Epithelial cell of proximal tubule (primary cell): ENCODE measurements around the gene DBR1. TPM values are rescaled to one million over a fixed set of nuclear protein-coding genes. Genes with fewer than 3 reads are reported as not detected.

Experiments
- DNase-seq: peaks from one replicate; pipeline ENCODE4 v3.0.0-alpha.2; 2011; ENCODE audit warnings: low read depth
- H3K4me3 ChIP-seq: 2 replicates; pipeline ENCODE4 v1.5.1; 2011; ENCODE audit warnings: low read depth, mild to moderate bottlenecking, low read length
- CTCF ChIP-seq: conservative IDR thresholded peaks from 2 replicates; pipeline ENCODE4 v1.5.1; 2012; ENCODE audit warnings: low read depth, mild to moderate bottlenecking, low read length
- total RNA-seq: library from RNA; depleted of rRNA; stranded (reverse); fragments of >200 nt; gene quantifications from 2 replicates; pipeline ENCODE4 v1.2.3, GENCODE V29; 2015

Gene DBR1
- total RNA-seq, 1 donor from 2014 or later: 11.8 TPM

- no peak for DNase-seq
- TF ChIP-seq CTCF: no peak
- H3K4me3 ChIP-seq: no peak overlapping the region
Measured at GRCh38 chr3:138137861-138138260, 36.9 kb downstream of the DBR1 start.

- TF ChIP-seq CTCF: no peak
- DNase-seq: no peak
- H3K4me3 ChIP-seq: no peak overlapping the region
Measured at GRCh38 chr3:138136201-138136600, 38.5 kb downstream of the DBR1 start.

GRCh38 chr3:138135833-138136194, 38.9 kb downstream of the DBR1 start:
- no peak overlapping the region for H3K4me3 ChIP-seq
- TF ChIP-seq CTCF: no peak
- no peak for DNase-seq

- no peak for DNase-seq
- TF ChIP-seq CTCF: no peak
- H3K4me3 ChIP-seq: no peak overlapping the region
Measured at GRCh38 chr3:138135146-138135832, 39.4 kb downstream of the DBR1 start.

- TF ChIP-seq CTCF: no peak
- no peak for DNase-seq
- H3K4me3 ChIP-seq: no peak within 1 kb of the TSS
Measured at GRCh38 chr3:138132239-138132638, 42.5 kb downstream of the DBR1 start, which contains the start of gene A4GNT. Gene A4GNT (minus strand): TSS chr3:138132390. CDS start chr3:138131256, 1,134 bp downstream.

- no peak for DNase-seq
- H3K4me3 ChIP-seq: no peak overlapping the region
- no peak for TF ChIP-seq CTCF
Measured at GRCh38 chr3:138127636-138128365, 46.9 kb downstream of the DBR1 start.
